GM06990 (cell line): ENCODE measurements around the gene LIN52.

Experiments used
- DNase-seq: peaks from one replicate; pipeline ENCODE4 v3.0.0-alpha.2; 2011; ENCODE audit not compliant: insufficient read length; ENCODE audit errors: extremely low read depth
- H3K27me3 ChIP-seq: replicated peaks from 2 replicates; pipeline ENCODE4 v1.6.0; 2011; ENCODE audit warnings: low read length; ENCODE audit not compliant: control insufficient read depth, insufficient read depth
- H3K36me3 ChIP-seq: 2 replicates; pipeline ENCODE4 v1.5.1; 2011; ENCODE audit warnings: low read length; ENCODE audit not compliant: control insufficient read depth, insufficient read depth
- H3K4me3 ChIP-seq: replicated peaks from 2 replicates; pipeline ENCODE4 v1.5.1; 2011; ENCODE audit warnings: low read depth, mild to moderate bottlenecking, control low read depth, low read length
- TF ChIP-seq, protein P1 (sequence below): IDR thresholded peaks from 2 replicates; pipeline ENCODE4 v1.5.1; 2011; ENCODE audit warnings: low read length, control low read depth, mild to moderate bottlenecking, inconsistent platforms; ENCODE audit not compliant: insufficient read depth, poor library complexity, severe bottlenecking

Gene LIN52

DNA sequence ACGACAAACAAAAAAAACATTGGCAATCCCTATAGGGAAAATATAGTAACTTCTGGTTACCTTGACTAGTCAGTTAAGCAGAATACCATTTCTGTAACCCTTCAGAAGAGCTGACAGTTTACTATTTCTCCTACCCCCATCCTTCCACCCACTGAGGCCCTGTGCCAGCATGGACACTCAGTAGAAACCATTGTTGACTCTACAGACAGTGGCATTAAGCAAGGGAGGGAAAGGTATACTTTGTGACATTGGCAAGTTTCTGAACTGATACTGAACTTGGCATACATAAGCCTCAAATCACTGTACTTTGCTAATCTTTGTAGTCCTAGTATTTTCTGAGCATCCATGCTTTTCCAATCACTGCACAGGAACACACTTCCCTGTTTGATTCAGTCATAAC lies 121.1 kb downstream of the LIN52 start:
- Histone ChIP-seq H3K36me3 (peaks cover 2% of the 10 kb centered on the region; the same call in 1 of the 2 replicates), H3K27me3 (no peaks in the 10 kb centered on the region), H3K4me3 (no peak overlapping the region)
- DNase-seq, result no peak
- TF ChIP-seq, protein P1, sequence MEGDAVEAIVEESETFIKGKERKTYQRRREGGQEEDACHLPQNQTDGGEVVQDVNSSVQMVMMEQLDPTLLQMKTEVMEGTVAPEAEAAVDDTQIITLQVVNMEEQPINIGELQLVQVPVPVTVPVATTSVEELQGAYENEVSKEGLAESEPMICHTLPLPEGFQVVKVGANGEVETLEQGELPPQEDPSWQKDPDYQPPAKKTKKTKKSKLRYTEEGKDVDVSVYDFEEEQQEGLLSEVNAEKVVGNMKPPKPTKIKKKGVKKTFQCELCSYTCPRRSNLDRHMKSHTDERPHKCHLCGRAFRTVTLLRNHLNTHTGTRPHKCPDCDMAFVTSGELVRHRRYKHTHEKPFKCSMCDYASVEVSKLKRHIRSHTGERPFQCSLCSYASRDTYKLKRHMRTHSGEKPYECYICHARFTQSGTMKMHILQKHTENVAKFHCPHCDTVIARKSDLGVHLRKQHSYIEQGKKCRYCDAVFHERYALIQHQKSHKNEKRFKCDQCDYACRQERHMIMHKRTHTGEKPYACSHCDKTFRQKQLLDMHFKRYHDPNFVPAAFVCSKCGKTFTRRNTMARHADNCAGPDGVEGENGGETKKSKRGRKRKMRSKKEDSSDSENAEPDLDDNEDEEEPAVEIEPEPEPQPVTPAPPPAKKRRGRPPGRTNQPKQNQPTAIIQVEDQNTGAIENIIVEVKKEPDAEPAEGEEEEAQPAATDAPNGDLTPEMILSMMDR, result no peak

DNA sequence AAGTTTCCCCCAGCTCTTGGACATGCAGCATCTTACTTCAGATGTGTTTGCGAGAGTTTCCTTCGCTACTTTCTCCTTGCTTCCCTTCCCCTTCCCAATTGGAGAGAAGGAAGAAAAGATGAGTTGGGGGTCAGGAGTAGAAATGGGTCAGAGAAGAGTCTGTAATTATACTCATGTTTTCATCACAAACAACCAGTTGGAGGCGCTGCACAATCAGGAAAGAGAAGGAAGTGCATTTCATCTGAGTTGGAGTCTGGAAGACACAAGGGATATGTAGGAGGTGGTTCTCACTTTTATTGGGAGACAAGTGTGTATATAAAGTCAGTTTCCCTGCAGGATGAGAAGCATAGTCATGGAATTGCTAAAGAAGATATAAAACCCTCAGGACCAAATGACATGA lies 123.2 kb downstream of the LIN52 start:
- Histone ChIP-seq H3K27me3 (no peaks in the 10 kb centered on the region), H3K36me3 (peaks cover 2% of the 10 kb centered on the region; the same call in 1 of the 2 replicates), H3K4me3 (no peak overlapping the region)
- no peak for DNase-seq
- TF ChIP-seq, protein P1, result peak; percentile 26

DNA sequence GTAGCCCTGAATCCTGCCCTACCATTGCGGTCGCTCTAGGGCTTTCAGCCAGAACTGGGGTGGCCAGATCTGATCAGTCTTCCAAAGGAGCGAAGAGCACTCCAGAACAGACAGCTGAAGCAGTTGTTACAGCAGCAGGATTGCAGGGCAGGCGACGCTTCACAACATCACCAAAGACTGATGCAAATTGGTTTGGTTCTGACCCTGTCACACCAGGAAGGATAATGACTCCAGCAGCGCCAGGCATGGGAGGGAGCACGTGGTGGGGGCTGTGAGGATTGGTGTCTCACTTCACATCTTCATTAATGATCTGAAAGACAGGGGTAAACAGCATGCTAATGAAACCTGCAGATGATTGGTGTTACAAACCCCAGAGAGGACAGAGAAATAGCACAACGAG lies 123.9 kb downstream of the LIN52 start:
- H3K27me3 ChIP-seq, result no peaks in the 10 kb centered on the region

DNA sequence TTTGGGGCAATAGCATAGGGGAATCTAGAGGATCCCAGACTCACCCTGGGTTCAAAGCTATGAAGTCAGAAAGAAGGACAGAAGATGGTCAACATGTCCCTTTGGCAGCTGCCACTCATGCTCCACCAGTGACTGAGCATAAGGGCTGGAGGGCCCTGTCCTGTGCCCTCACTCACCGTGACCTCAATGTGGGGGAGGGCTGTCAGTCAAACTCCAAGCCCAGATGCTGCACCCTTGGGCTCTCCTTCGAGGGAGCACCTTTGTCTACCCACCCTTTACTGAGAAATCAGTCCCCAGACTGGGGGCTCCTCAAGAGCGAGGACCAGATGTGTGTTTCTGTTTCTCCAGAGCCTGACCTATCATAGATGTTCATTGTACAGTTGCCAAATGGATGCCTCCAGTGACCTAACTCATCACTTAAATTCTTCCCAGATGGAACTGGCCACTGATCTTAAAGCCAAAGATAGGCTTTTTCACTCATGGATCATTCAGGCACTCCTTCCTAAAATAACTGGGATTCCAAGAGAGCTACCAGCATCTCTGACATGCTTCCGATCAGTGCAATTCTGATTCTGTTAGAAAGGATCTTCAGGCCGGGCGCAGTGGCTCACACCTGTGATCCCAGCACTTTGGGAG lies 127.3 kb downstream of the LIN52 start:
- no peak for DNase-seq
- TF ChIP-seq, protein P1, result no peak
- no peak overlapping the region for H3K4me3 ChIP-seq
- H3K27me3 ChIP-seq, result no peaks in the 10 kb centered on the region
- H3K36me3 ChIP-seq, result no peaks in the 10 kb centered on the region

More for the DNA sequence above, 123.9 kb downstream of the LIN52 start:
- Histone ChIP-seq H3K4me3 (no peak overlapping the region), H3K36me3 (no peaks in the 10 kb centered on the region)
- TF ChIP-seq, protein P1, result no peak
- DNase-seq, result no peak

DNA sequence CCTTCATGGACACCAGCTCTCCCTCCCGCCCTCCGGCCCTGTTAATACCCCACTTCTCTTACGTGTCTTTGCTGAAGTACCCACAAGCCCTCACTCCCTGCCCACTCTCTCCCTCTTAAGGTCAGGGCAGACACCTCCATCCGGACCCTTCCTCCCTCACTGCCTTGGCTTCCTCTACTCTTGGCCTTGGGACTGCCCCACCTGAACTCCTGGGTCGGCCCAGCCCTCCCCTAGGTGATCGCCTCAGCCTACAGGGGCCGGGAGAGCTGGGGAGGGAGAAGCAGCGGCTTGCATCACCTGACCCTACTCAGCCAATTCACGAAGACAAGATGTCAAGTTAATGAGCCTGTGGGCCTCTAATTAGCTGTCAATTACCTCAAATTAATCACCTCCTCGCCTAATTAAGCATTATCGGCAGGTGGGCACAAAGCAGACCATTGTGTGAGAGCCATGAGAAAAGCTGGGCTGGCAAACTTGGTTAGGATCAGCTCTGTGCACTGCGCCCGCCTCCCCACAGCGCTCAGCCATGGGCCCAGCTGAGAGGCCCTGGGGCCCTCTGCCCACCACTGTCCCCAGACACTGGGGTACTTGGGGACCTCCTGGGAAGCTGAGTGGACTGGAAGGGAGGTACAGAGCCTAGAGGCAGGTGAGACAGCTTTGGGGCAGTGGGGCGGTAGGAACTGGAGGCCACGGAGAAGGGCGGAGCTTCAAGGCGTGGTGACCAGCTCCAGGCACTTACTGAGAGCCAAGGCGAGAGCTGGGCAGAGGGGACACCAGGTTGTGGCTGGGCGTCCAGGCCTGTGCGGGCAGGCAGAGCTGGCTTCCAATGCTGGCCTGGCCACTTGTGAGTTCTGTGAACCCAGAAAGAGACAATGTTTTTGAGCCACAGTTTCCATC lies 129.4 kb downstream of the LIN52 start:
- Histone ChIP-seq H3K4me3 (no peak overlapping the region), H3K27me3 (no peaks in the 10 kb centered on the region), H3K36me3 (no peaks in the 10 kb centered on the region)
- TF ChIP-seq, protein P1, result no peak
- DNase-seq, result no peak
